Measurements from ENCODE around the gene NRCAM. TPM values are rescaled to one million over a fixed set of nuclear protein-coding genes. Genes with fewer than 3 reads are reported as not detected.

Gene NRCAM
- total RNA-seq, 6 experiments from 2014 or later: 0.27 to 0.51 (median 0.40) TPM

- no peaks in the 10 kb centered on the region for H3K9me3 Mint-ChIP-seq
- H3K36me3 Mint-ChIP-seq (ENCODE audit: low read depth): no peaks in the 10 kb centered on the region
- no peak for DNase-seq
- no peaks in the 10 kb centered on the region for H3K4me1 Mint-ChIP-seq (ENCODE audit: low read depth)
- no peak overlapping the region for H3K27ac Mint-ChIP-seq
- no peak for TF ChIP-seq CTCF (IDR thresholded peaks at IDR 0.05)
- peaks cover 24% of the 10 kb centered on the region for H3K27me3 Mint-ChIP-seq (ENCODE audit: insufficient read depth)
- H3K4me3 Mint-ChIP-seq: no peak overlapping the region
Observed at GRCh38 chr7:108448584-108449505, 7.4 kb downstream of the NRCAM start.

GRCh38 chr7:108442039-108442568 is 14.1 kb downstream of the NRCAM start:
- no peak overlapping the region for H3K27ac Mint-ChIP-seq
- no peak overlapping the region for H3K4me3 Mint-ChIP-seq
- no peak for TF ChIP-seq CTCF (IDR thresholded peaks at IDR 0.05)
- DNase-seq: no peak
- no peaks in the 10 kb centered on the region for H3K4me1 Mint-ChIP-seq (ENCODE audit: low read depth)
- peaks cover 13% of the 10 kb centered on the region for H3K27me3 Mint-ChIP-seq (ENCODE audit: insufficient read depth)
- no peaks in the 10 kb centered on the region for H3K9me3 Mint-ChIP-seq
- no peaks in the 10 kb centered on the region for H3K36me3 Mint-ChIP-seq (ENCODE audit: low read depth)

- peaks cover 9% of the 10 kb centered on the region for H3K27me3 Mint-ChIP-seq (ENCODE audit: insufficient read depth)
- DNase-seq: no peak
- no peak overlapping the region for H3K4me3 Mint-ChIP-seq
- TF ChIP-seq CTCF (IDR thresholded peaks at IDR 0.05): no peak
- no peaks in the 10 kb centered on the region for H3K36me3 Mint-ChIP-seq (ENCODE audit: low read depth)
- H3K4me1 Mint-ChIP-seq (ENCODE audit: low read depth): no peaks in the 10 kb centered on the region
- H3K27ac Mint-ChIP-seq: no peak overlapping the region
- no peaks in the 10 kb centered on the region for H3K9me3 Mint-ChIP-seq
Observed at GRCh38 chr7:108441392-108441955, 14.8 kb downstream of the NRCAM start.

GRCh38 chr7:108440613-108441012 is 15.6 kb downstream of the NRCAM start:
- Mint-ChIP-seq H3K27ac (no peak overlapping the region), H3K36me3 (ENCODE audit: low read depth) (no peaks in the 10 kb centered on the region), H3K4me1 (ENCODE audit: low read depth) (no peaks in the 10 kb centered on the region), H3K27me3 (ENCODE audit: insufficient read depth) (peaks cover under 1% of the 10 kb centered on the region; the same call in 1 of the 2 replicates), H3K4me3 (no peak overlapping the region), H3K9me3 (no peaks in the 10 kb centered on the region)
- DNase-seq: no peak
- no peak for TF ChIP-seq CTCF (IDR thresholded peaks at IDR 0.05)

- peaks cover 8% of the 10 kb centered on the region for H3K27me3 Mint-ChIP-seq (ENCODE audit: insufficient read depth)
- TF ChIP-seq CTCF (IDR thresholded peaks at IDR 0.05): no peak
- no peaks in the 10 kb centered on the region for H3K9me3 Mint-ChIP-seq
- no peaks in the 10 kb centered on the region for H3K4me1 Mint-ChIP-seq (ENCODE audit: low read depth)
- no peak for DNase-seq
- no peak overlapping the region for H3K27ac Mint-ChIP-seq
- H3K4me3 Mint-ChIP-seq: no peak overlapping the region
- no peaks in the 10 kb centered on the region for H3K36me3 Mint-ChIP-seq (ENCODE audit: low read depth)
Observed at GRCh38 chr7:108436906-108437305, 19.3 kb downstream of the NRCAM start.
